ENCODE measurements around the gene NMUR1. TPM values are rescaled to one million over a fixed set of nuclear protein-coding genes. Genes with fewer than 3 reads are reported as not detected.

NMUR1 gene
- total and polyA plus RNA-seq, 2 experiments from 2014 or later = 0.29 to 0.59 TPM

GRCh38 chr2:231552752-231553151 lies 22.5 kb upstream of the NMUR1 start (continued):
- TF ChIP-seq, protein P1, sequence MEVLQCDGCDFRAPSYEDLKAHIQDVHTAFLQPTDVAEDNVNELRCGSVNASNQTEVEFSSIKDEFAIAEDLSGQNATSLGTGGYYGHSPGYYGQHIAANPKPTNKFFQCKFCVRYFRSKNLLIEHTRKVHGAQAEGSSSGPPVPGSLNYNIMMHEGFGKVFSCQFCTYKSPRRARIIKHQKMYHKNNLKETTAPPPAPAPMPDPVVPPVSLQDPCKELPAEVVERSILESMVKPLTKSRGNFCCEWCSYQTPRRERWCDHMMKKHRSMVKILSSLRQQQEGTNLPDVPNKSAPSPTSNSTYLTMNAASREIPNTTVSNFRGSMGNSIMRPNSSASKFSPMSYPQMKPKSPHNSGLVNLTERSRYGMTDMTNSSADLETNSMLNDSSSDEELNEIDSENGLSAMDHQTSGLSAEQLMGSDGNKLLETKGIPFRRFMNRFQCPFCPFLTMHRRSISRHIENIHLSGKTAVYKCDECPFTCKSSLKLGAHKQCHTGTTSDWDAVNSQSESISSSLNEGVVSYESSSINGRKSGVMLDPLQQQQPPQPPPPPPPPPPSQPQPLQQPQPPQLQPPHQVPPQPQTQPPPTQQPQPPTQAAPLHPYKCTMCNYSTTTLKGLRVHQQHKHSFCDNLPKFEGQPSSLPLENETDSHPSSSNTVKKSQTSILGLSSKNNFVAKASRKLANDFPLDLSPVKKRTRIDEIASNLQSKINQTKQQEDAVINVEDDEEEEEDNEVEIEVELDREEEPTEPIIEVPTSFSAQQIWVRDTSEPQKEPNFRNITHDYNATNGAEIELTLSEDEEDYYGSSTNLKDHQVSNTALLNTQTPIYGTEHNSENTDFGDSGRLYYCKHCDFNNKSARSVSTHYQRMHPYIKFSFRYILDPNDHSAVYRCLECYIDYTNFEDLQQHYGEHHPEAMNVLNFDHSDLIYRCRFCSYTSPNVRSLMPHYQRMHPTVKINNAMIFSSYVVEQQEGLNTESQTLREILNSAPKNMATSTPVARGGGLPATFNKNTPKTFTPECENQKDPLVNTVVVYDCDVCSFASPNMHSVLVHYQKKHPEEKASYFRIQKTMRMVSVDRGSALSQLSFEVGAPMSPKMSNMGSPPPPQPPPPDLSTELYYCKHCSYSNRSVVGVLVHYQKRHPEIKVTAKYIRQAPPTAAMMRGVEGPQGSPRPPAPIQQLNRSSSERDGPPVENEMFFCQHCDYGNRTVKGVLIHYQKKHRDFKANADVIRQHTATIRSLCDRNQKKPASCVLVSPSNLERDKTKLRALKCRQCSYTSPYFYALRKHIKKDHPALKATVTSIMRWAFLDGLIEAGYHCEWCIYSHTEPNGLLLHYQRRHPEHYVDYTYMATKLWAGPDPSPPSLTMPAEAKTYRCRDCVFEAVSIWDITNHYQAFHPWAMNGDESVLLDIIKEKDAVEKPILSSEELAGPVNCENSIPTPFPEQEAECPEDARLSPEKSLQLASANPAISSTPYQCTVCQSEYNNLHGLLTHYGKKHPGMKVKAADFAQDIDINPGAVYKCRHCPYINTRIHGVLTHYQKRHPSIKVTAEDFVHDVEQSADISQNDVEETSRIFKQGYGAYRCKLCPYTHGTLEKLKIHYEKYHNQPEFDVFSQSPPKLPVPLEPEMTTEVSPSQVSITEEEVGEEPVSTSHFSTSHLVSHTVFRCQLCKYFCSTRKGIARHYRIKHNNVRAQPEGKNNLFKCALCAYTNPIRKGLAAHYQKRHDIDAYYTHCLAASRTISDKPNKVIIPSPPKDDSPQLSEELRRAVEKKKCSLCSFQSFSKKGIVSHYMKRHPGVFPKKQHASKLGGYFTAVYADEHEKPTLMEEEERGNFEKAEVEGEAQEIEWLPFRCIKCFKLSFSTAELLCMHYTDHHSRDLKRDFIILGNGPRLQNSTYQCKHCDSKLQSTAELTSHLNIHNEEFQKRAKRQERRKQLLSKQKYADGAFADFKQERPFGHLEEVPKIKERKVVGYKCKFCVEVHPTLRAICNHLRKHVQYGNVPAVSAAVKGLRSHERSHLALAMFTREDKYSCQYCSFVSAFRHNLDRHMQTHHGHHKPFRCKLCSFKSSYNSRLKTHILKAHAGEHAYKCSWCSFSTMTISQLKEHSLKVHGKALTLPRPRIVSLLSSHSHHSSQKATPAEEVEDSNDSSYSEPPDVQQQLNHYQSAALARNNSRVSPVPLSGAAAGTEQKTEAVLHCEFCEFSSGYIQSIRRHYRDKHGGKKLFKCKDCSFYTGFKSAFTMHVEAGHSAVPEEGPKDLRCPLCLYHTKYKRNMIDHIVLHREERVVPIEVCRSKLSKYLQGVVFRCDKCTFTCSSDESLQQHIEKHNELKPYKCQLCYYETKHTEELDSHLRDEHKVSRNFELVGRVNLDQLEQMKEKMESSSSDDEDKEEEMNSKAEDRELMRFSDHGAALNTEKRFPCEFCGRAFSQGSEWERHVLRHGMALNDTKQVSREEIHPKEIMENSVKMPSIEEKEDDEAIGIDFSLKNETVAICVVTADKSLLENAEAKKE (CRISPR knock-in tag; IDR thresholded peaks at IDR 0.05) = no peak
- TF ChIP-seq REST (IDR thresholded peaks at IDR 0.05; ENCODE audit: unreplicated experiment) (no peak), CTCF (conservative IDR thresholded peaks at IDR 0.05; ENCODE audit: low read depth in 2 of 2) (no peak), JUNB (IDR thresholded peaks at IDR 0.05; ENCODE audit: unreplicated experiment) (no peak), ETS1 (IDR thresholded peaks at IDR 0.05) (no peak)
